LHCN-M2 (cell line): Measurements from ENCODE around the gene DDX27. TPM values are rescaled to one million over a fixed set of nuclear protein-coding genes. Genes with fewer than 3 reads are reported as not detected.

Experiments used
- DNase-seq: peaks from one replicate; pipeline ENCODE4 v3.0.0-alpha.2; 2012; ENCODE audit warnings: low read depth
- total RNA-seq: library from RNA; depleted of rRNA; stranded (reverse); fragments of >200 nt; gene quantifications from 2 replicates; pipeline ENCODE4 v1.2.3, GENCODE V29; 2014; rRNA removed

DDX27 gene
- total RNA-seq, 1 experiment from 2014 or later, result 43.9 TPM

DNA sequence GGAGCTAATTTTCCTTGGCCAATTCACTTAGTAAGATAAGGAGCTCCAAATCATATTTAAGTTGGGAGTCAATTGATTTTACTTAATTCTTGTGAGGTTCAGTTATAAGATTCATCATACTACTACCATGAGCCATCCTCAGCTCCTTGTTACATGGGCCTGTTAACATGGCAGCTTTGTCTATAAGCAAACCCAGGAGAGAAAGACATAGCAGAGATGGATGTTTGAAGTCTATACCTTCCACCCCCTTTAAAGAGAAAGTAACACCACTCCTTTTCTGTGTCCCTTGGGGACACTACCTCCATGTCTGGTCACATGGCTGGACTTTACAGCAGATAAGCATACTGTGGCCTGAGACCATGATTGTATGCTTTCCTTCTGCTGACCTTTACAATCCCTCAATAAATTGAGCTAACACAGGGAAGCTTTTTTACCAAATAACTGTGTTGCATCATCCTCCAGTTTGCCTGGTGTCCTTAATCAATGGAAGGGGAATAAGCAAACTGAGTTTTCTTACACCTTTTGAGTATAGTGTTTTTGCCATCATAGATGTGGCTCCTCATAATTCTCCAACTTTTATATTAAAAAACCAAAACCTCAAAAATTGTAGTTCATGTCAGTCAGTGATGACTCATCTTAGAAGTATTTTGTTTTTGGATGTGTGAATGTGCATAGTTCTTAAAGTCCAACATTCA is 68.5 kb downstream of the DDX27 start:
- peak; percentile 75 for DNase-seq

DNA sequence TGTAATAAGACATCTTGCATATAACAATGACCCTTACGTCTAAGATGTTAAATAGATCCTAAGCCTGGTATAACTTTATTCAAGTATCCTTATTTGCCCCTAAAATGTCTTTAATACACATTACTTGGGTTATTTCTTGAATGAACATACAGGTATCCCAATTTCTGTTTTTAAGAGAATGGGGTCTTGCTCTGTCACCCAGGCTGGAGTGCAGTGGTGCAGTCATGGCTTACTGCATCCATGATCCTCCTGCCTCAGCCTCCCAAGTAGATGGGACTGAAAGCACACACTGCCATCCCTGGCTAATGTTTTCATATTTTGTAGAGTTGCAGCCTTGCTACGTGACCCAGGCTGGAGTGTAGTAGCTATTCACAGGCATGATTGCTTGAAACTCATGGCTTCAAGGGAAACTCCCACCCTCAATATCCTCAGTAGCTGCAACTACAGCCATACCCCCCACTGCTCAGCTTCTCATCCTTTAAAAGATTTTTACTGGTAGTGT is 69.1 kb downstream of the DDX27 start:
- no peak for DNase-seq

DNA sequence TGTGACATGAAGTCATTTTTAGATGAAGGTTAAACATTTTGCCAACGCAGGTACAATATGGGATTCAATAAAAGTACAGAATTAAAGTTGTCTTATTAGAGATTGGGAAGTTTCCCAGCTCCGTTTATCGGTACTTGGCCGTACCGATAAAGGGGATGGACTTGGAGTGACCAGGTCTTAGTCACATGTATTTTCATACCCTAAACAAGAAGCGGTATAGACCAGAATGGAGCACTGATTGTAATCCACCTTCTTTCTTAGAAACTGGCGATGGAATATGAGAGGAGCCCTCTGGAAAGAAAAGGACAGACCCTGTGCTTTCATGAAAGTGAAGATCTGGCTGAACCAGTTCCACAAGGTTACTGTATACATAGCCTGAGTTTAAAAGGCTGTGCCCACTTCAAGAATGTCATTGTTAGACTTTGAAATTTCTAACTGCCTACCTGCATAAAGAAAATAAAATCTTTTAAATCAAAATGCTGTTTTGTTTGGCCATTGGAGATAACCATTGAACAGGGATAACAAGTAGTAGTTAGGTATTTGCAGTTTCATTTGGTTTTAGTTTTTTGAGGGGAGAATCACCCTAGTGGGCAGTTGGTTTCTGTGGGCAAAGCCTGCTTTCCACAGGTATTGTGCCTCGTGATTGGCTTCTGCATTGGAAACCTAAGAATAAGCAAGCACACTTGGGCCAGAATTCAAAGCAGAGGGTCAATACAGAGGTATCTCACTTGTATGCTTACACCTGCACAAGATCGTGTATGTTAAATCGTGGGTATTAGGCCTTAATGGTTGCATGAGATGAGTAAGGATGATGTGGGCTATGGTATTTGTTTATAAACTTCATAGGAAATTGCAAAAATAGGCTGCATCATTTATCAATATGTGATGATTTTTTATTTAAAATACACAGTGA is 69.8 kb downstream of the DDX27 start:
- DNase-seq, result no peak

DNA sequence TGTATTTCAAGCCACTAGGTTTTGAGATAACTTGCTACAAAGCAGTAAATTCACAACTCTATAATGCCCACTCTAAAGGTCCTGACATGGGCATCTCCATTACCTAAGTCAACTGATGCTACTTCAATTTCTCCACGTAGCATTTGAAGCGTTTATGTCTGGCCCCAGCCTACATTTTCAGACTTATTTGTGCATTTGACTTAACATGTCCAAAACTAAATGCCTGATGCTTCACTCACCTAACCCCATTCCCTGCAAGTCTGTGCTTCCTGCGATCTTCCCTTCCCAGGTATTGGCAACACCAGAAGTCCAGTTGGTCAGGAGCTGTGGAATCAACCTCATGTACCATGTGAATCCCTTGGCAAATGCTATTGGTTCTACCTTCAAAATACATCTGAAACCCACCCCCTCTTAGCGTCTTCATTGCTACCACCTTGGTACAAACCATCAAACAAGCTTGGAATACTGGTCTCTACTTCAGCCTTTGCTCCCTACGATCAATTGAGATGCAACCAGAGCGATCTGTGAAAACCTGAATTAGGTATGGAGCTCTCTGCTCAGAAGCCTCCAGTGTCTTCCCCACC is 71.5 kb downstream of the DDX27 start:
- DNase-seq, result no peak

DNA sequence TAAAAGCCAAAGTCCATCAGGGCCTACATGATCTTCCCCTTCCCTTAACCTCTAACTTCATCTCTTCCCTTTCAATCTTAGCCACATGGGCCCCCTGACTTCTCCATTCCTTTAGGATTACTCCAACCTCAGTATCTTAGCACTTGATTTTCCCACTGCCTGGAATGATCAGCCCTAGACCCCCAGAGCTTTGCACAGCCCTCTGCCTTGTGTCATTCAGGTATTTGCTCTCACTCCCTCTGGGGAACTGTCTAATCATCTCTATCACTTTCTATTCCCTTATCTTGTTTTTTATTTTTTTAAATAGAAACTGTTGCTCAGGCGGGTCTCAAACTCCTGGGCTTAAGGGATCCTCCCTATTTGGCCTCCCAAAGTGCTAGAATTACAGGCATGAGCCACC is 72.0 kb downstream of the DDX27 start:
- DNase-seq, result no peak

DNA sequence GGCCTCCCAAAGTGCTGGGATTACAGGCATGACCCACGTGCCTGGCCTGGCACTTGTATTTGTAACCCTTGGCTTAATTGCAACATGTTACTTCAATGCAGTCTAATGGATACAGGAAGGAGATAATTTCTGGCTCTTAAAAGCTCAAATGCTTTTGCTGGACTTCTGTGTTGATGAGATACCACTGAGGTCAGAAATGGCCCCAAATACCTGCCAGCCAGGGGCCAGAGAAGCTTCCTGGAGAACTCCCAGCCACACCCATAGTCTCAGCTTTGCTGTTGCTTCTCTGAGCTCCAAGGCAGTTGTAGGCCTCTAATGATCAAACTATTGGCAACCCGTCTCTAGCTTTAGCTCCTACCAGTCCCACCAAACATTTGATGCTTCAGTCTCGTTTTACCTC is 72.8 kb downstream of the DDX27 start:
- no peak for DNase-seq

DNA sequence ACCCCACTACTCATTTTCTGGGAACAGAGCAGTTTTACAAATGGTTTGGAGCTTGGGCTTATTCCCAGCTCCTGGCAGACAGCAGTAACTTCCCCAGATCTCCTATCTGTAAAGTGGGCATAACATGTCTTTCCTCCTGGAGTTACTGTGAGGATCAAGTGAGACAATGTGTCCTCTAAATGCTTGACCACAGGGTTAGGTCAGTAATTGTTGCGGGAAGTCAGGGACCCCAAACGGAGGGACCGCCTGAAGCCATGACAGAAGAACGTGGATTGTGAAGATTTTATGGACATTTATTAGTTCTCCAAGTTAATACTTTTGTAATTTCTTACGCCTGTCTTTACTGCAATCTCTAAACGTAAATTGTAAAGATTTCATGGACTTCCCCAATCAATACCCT is 73.9 kb downstream of the DDX27 start:
- DNase-seq, result no peak

Other genes with a start within 250 kb of the DDX27 start
- 177 and 201 TPM in 2 replicates for gene CSE1L, start 173.1 kb upstream of the DDX27 start, total RNA-seq
- gene STAU1, start 31.1 kb upstream of the DDX27 start, total RNA-seq, result 58.3 and 64.8 TPM in 2 replicates
- 42.9 and 55.8 TPM in 2 replicates for gene ZNFX1, start 58.6 kb downstream of the DDX27 start, total RNA-seq